ENCODE data around the gene RNASEH2A. TPM values are rescaled to one million over a fixed set of nuclear protein-coding genes. Genes with fewer than 3 reads are reported as not detected.

RNASEH2A gene
- total and polyA plus RNA-seq, 2 donors (not counting 1 experiment from before 2014, with no cell fraction given), result 14.5 to 18.9 TPM

DNA sequence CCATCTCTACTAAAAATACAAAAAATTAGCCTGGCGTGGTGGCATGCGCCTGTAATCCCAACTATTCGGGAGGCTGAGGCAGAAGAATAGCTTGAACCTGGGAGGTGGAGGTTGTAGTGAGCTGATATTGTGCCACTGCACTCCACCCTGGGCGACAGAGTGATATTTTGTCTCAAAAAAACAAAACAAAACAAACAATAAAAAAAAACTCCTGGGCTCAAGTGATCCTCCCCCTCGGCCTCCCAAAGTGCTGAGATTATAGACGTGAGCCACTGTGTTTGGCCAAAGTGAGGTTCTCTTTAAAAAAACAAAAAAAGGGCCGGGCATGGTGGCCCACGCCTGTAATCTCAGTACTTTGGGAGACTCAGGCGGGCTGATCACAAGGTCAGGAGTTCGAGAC lies 18.9 kb upstream of the RNASEH2A start:
- CTCF ChIA-PET, result interaction anchor here (3.9 to 5.0 kb wide), 2 partner anchors 9 to 10 kb away, joined by 28 to 65 read pairs; no protein-coding TSS in a partner anchor

More for the DNA sequence above, 18.9 kb upstream of the RNASEH2A start:
- H3K4me2 ChIP-seq (replicated peaks; ENCODE audit: low read depth, low read length, poor library complexity, severe bottlenecking), result no peak overlapping the region
- TF ChIP-seq, protein P1, sequence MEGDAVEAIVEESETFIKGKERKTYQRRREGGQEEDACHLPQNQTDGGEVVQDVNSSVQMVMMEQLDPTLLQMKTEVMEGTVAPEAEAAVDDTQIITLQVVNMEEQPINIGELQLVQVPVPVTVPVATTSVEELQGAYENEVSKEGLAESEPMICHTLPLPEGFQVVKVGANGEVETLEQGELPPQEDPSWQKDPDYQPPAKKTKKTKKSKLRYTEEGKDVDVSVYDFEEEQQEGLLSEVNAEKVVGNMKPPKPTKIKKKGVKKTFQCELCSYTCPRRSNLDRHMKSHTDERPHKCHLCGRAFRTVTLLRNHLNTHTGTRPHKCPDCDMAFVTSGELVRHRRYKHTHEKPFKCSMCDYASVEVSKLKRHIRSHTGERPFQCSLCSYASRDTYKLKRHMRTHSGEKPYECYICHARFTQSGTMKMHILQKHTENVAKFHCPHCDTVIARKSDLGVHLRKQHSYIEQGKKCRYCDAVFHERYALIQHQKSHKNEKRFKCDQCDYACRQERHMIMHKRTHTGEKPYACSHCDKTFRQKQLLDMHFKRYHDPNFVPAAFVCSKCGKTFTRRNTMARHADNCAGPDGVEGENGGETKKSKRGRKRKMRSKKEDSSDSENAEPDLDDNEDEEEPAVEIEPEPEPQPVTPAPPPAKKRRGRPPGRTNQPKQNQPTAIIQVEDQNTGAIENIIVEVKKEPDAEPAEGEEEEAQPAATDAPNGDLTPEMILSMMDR (IDR thresholded peaks at IDR 0.05), result no peak
- TF ChIP-seq EZH2 (IDR thresholded peaks at IDR 0.05; ENCODE audit: borderline replicate concordance, insufficient read depth, low read depth, low read length, poor library complexity, severe bottlenecking), result no peak
- H3K27me3 ChIP-seq (replicated peaks in 1 of 4; ENCODE audit: control extremely low read depth in 1 of 4, control insufficient read depth in 3 of 4, insufficient read depth in 4 of 4, low read length in 3 of 4), result no peaks in the 10 kb centered on the region
- peaks cover 12% of the 10 kb centered on the region for H3K79me2 ChIP-seq (ENCODE audit: control insufficient read depth, insufficient read depth, low read length)
- peaks cover 67 to 78% of the 10 kb centered on the region in 2 donors for H3K4me1 ChIP-seq (ENCODE audit: control insufficient read depth in 2 of 2, insufficient read depth in 2 of 2, low read length in 2 of 2)
- H3K4me1 Mint-ChIP-seq, result peaks cover 38% of the 10 kb centered on the region
- no peak for DNase-seq
- peak overlapping the region; percentile 15 for H3K4me3 Mint-ChIP-seq
- H3K4me3 ChIP-seq (ENCODE audit: control extremely low read depth in 1 of 5, extremely low read depth in 1 of 5, insufficient read depth in 1 of 5, low read depth in 2 of 5, low read length in 4 of 5), result no peak overlapping the region
- H3K27ac ChIP-seq (ENCODE audit: low read length in 2 of 2), result peak overlapping the region; percentile 92 to 97
- peaks cover 12% of the 10 kb centered on the region for H4K20me1 ChIP-seq (ENCODE audit: control insufficient read depth, insufficient read depth, low read length, poor library complexity, severe bottlenecking)
- H3K9ac ChIP-seq (ENCODE audit: low read length), result no peak overlapping the region
- H3K36me3 ChIP-seq (replicated peaks in 1 of 2; ENCODE audit: control extremely low read depth in 1 of 2, control insufficient read depth in 1 of 2, extremely low read depth in 1 of 2, insufficient read depth in 2 of 2, low read length in 1 of 2), result peaks cover 0 to under 1% of the 10 kb centered on the region in 2 experiments
- no peak overlapping the region for H2AFZ ChIP-seq (ENCODE audit: insufficient read depth, low read depth, low read length, poor library complexity, severe bottlenecking)
- no peak for ATAC-seq (ENCODE audit: low read depth)
- H3K27ac Mint-ChIP-seq, result peak overlapping the region; percentile 92
- WGBS (ENCODE audit: insufficient coverage), result 62% methylated on average over 4 of the region's 10 CpGs
- no peaks in the 10 kb centered on the region for H3K27me3 Mint-ChIP-seq
- intact Hi-C loops (cut with micrococcal nuclease), result loop anchor here (5.0 kb wide), 1 partner anchor 1205 kb away; no protein-coding TSS in a partner anchor
- POLR2A ChIA-PET, result interaction anchor here (1.0 to 4.5 kb wide), 4 partner anchors 9 to 58 kb away, joined by 5 to 36 read pairs (median 6); no protein-coding TSS in a partner anchor
- no peaks in the 10 kb centered on the region for H3K9me3 ChIP-seq (ENCODE audit: control extremely low read depth in 1 of 3, control insufficient read depth in 2 of 3, insufficient read depth in 1 of 3, low read length in 2 of 3)
- H3K9me3 Mint-ChIP-seq (ENCODE audit: insufficient read depth), result no peaks in the 10 kb centered on the region
